GM18517 (cell line): ENCODE data around the gene NCAPD2.

Experiments
- ATAC-seq: cut with Tn5 transposase; IDR thresholded peaks from one replicate; pipeline ENCODE4 v1.9.1; 2021; ENCODE audit warnings: mild to moderate bottlenecking, moderate library complexity; ENCODE audit not compliant: unreplicated experiment

NCAPD2 gene

GRCh38 chr12:6562881-6563280, 69.0 kb downstream of the NCAPD2 start:
- ATAC-seq, result no peak

GRCh38 chr12:6563448-6564050, 69.6 kb downstream of the NCAPD2 start:
- ATAC-seq, result no peak

GRCh38 chr12:6567112-6567670, 73.3 kb downstream of the NCAPD2 start:
- ATAC-seq, result no peak

DNA sequence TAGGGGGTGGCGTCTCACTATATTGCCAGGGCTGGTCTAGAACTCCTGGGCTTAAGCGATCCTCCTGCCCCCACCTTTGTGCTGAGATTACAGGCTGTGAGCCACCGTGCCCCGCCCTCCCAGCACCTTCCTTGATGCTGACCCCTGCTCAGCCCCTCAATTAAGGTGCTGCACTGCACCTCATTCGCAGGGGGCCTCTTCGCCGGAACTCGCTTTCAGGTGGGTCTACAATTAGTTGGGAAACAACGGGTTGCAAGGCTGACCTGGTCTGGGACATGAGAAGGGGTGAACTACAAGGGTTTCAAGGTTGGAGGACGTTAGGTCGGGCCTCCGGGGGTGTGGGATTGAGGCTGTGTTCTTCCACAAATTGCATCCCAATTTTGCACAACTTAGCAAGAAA, 75.4 kb downstream of the NCAPD2 start:
- no peak for ATAC-seq

- ATAC-seq, result no peak
These were observed 75.9 kb downstream of the NCAPD2 start for GRCh38 chr12:6569786-6570185.

- ATAC-seq, result no peak
These were observed 76.5 kb downstream of the NCAPD2 start for GRCh38 chr12:6570264-6570887.

DNA sequence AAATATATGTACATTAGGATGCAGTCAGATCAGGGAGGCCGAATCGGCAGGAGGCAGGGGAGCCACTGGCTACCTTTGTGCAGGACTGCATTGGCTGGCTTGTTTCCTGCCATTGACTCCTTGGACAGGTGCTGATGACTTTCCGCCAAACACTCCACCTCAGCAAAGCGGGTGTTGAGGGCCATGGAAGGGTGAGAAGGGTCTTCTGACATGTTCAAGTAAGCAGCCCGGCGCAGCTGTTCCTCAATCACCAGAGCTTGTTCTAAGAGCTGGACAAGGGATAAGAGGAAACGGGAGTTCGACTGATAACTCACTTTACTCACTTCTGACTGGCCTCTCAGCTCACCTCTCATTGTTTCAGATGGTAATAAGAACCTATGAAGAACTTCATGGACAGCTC, 79.1 kb downstream of the NCAPD2 start:
- ATAC-seq, result no peak

GRCh38 chr12:6574576-6575295, 80.8 kb downstream of the NCAPD2 start:
- no peak for ATAC-seq

DNA sequence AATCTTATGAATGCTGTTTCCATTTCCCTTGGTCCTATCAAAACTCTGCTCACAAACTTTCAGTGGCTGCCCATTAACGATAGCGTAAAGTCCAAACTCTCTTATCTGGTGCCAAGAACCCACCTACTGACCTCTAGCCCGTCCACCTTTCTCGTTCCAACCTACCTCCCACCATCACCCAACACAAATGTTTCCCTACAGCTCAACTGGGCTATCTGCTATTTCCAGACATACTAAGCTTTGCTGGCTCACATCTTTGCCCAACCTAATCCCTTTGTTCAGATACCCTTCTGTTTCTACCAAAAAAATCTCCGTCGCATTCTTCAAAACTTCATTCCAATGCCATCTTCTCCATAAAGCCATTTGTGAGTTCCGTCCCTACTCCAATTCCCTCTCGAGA, 81.7 kb downstream of the NCAPD2 start:
- no peak for ATAC-seq
